Thymus (tissue), 11 donors: ENCODE results near the gene RALGAPB. TPM values are rescaled to one million over a fixed set of nuclear protein-coding genes. Genes with fewer than 3 reads are reported as not detected.

Experiments used
- DNase-seq, 9 donors: peaks; one replicate each; pipeline ENCODE4 v3.0.0-alpha.2; 2013; ENCODE audit warnings: low spot score in 9 of 9, low read depth in 6 of 9, missing footprints in 1 of 9
- H3K27ac ChIP-seq, 2 donors: one replicate each; pipeline ENCODE4 v1.5.1; 2013; ENCODE audit warnings: control low read depth in 1 of 2, low read depth in 1 of 2, low read length in 1 of 2, mild to moderate bottlenecking in 1 of 2, moderate library complexity in 1 of 2
- H3K27me3 ChIP-seq, 2 donors: one replicate each; pipeline ENCODE4 v1.5.1; 2013; ENCODE audit warnings: low read length in 1 of 2; ENCODE audit not compliant: control insufficient read depth in 2 of 2, insufficient read depth in 1 of 2
- H3K36me3 ChIP-seq, 2 donors: one replicate each; pipeline ENCODE4 v1.5.1; 2013; ENCODE audit warnings: low read length in 1 of 2, mild to moderate bottlenecking in 1 of 2, moderate library complexity in 1 of 2; ENCODE audit not compliant: control insufficient read depth in 2 of 2, insufficient read depth in 2 of 2
- H3K4me1 ChIP-seq, 2 donors: one replicate each; pipeline ENCODE4 v1.5.1; 2013; ENCODE audit warnings: low read length in 2 of 2; ENCODE audit not compliant: control insufficient read depth in 2 of 2, insufficient read depth in 2 of 2
- H3K4me3 ChIP-seq, 2 donors: one replicate each; pipeline ENCODE4 v1.5.1; 2013; ENCODE audit warnings: low read length in 2 of 2, control low read depth in 1 of 2, mild to moderate bottlenecking in 1 of 2
- H3K9me3 ChIP-seq, 2 donors: one replicate each; pipeline ENCODE4 v1.5.1; 2013; ENCODE audit warnings: low read length in 1 of 2, mild to moderate bottlenecking in 1 of 2; ENCODE audit not compliant: control insufficient read depth in 2 of 2, insufficient read depth in 1 of 2
- WGBS: extraction: QIAGEN DNeasy Blood & Tissue Kit; methylation state at CpG from one replicate; pipeline ENCODE4 v1.1.7; 2013; 5-methylcytosine and 5-hydroxymethylcytosine counted together
- polyA plus RNA-seq: library from polyadenylated mRNA; stranded (reverse); fragments of 200-250 nt; gene quantifications from one replicate; pipeline ENCODE4 v1.2.3, GENCODE V29; 2013
- total RNA-seq: library from RNA; stranded (reverse); fragments of 120-200 nt; gene quantifications from one replicate; pipeline ENCODE4 v1.2.4, GENCODE V29; 2013
- donor health status: healthy.

The RALGAPB gene
- total and polyA plus RNA-seq, 2 donors = 14.4 to 15.2 TPM

DNA sequence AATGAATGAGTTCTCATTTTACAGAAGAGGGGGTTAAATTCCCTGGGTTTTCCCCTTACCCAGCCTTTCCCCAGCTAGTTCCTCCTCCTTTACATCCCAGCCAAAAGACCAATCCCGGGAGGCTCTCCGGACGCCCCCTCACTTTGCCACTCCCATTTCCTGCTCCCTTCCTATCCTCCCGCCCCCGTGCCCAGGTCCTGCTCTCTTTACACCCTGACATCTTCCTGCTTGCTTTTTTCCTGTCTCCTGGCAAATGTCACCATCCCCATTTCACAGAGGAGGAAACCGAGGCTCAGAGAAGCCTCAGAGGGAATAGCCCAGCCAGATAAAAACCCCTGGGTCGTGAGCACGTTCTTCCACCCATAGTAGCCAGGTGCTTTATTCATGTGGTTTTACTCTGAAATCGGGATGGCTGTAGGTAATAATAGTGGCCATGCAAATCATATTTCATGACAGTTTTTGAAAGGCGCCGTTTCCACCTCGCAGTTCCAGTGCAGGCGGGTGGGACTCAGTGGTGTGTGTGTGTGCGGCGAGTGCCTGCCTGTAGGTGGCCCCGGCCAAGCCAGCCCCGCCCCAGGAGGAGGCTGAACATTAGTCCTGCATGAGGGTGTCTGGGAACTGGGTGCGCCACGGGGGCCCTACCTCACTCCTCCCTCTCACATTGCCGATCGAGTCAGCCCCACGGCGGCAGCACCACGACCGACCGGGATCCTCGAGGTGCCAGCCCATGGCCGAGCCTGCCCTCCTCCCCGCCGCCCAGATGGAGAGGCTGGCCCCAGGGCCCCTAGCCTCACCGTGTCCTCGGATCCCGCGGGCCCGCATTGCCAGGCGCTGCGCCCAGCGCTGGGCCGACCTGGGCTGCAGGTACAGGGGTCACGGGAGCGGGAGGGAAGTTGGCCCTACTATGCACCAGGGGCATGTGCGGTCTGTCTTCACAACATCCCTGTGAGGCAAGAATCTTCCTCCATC, 128.9 kb downstream of the RALGAPB start, which contains the start of gene ARHGAP40:
Gene ARHGAP40 (plus strand): TSS at position 594 of the 969 bp plus-strand sequence.
- DNase-seq = no peak

DNA sequence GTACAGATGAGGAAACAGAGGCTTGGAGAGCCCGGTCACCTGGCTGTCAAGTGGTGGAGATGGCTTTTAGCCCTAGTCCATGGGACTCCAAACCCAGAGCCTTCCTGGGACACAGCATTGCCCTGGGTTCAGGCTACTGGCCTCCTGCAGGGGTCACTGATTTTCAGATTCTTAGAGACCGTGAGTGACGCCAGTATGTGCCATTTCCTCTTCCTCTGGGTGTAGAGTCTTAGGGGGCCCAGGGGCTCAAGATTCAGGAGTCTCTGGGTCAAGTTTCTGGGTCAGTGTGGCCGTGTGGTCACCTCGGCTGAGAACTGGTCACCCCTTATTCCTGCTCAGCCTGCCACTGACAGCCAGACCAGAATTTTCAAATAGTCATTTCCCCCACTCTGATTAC, 129.5 kb downstream of the RALGAPB start:
- 32% methylated on average over 5 of the region's 5 CpGs for WGBS

More for the DNA sequence above, 128.9 kb downstream of the RALGAPB start, which contains the start of gene ARHGAP40:
- 10% methylated on average over 42 of the region's 42 CpGs for WGBS
- no peak within 1 kb of the TSS for H3K4me3 ChIP-seq
- H3K27me3 ChIP-seq = peaks cover 8 to 42% of the 10 kb centered on the region in 2 donors
- H3K4me1 ChIP-seq = no peaks in the 10 kb centered on the region
- no peaks in the 10 kb centered on the region for H3K9me3 ChIP-seq
- no peaks in the 10 kb centered on the region for H3K36me3 ChIP-seq
- no peak within 1 kb of the TSS for H3K27ac ChIP-seq

DNA sequence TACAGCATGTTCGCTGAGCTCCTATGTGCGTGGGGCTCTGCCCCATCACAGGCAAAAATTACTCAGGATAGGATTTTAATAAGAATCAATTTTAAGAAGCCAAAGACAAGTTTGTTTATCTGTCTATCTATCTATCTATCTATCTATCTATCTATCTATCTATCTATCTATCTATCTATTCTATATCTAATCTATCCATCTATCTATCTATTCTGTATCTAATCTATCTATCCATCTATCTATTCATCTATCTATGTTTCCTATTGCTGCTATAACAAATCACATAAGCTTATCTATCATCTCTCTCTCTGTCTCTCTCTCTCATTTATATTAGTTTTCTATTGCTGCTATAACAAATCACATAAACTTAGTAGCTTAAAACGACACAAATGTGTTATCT, 130.6 kb downstream of the RALGAPB start:
- Histone ChIP-seq H3K4me1 (no peaks in the 10 kb centered on the region), H3K4me3 (no peak overlapping the region), H3K9me3 (no peaks in the 10 kb centered on the region), H3K36me3 (no peaks in the 10 kb centered on the region), H3K27ac (no peak overlapping the region), H3K27me3 (peaks cover 11 to 55% of the 10 kb centered on the region in 2 donors)
- WGBS = 85% methylated on average over 3 of the region's 3 CpGs
- no peak for DNase-seq

More for the DNA sequence above, 129.5 kb downstream of the RALGAPB start:
- Histone ChIP-seq H3K27ac (no peak overlapping the region), H3K36me3 (no peaks in the 10 kb centered on the region), H3K27me3 (peaks cover 11 to 49% of the 10 kb centered on the region in 2 donors), H3K4me3 (no peak overlapping the region), H3K4me1 (no peaks in the 10 kb centered on the region), H3K9me3 (no peaks in the 10 kb centered on the region)
- no peak for DNase-seq

DNA sequence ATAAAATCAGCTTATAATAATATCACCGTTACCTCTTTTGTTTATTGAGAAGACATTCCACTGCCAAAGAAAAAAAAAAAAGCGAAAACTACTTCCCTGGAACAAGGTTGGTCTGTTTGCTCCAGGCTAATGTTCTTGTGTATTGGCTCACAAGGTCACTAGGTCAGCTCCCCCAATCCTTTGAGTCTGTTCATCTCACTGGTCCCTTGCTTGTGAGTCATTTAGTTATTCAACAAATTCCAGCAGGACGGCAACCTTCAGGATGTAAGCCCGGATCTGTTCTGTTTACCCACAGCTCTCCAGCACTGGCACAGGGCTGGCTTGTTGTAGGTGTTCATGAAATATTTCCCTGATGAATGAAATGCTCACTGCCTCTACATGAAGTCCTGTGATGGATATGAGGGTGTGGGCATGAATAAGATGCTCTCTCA, 132.2 kb downstream of the RALGAPB start:
- DNase-seq = no peak
- WGBS = 70% methylated on average over 4 of the region's 4 CpGs
- no peak overlapping the region for H3K27ac ChIP-seq
- H3K36me3 ChIP-seq = no peaks in the 10 kb centered on the region
- H3K4me1 ChIP-seq = no peaks in the 10 kb centered on the region
- H3K9me3 ChIP-seq = no peaks in the 10 kb centered on the region
- H3K4me3 ChIP-seq = no peak overlapping the region
- peaks cover 11 to 52% of the 10 kb centered on the region in 2 donors for H3K27me3 ChIP-seq

DNA sequence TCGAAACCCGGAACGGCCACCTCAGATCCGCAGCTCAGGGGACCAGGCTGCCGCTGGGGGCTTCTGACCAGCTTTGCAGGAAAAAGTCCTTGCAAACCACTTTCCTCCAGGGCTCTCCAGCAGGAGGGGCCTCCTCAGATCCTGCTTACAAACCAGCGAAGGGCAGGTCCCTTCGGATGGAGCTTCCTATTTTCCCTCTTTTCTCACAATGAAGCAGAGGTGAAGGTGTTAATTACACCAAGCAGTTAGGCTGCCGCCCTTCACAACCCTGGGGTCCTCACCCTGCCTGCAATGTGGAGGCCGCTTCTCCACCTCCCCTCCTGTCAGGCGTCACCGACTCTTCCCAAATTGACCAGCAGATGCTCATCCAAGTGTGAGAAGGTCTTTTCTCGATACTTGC, 134.7 kb downstream of the RALGAPB start:
- Histone ChIP-seq H3K27ac (no peak overlapping the region), H3K4me3 (no peak overlapping the region), H3K4me1 (no peaks in the 10 kb centered on the region), H3K36me3 (no peaks in the 10 kb centered on the region), H3K9me3 (no peaks in the 10 kb centered on the region), H3K27me3 (peaks cover 6 to 28% of the 10 kb centered on the region in 2 donors)
- no peak for DNase-seq
- WGBS = 41% methylated on average over 12 of the region's 12 CpGs

DNA sequence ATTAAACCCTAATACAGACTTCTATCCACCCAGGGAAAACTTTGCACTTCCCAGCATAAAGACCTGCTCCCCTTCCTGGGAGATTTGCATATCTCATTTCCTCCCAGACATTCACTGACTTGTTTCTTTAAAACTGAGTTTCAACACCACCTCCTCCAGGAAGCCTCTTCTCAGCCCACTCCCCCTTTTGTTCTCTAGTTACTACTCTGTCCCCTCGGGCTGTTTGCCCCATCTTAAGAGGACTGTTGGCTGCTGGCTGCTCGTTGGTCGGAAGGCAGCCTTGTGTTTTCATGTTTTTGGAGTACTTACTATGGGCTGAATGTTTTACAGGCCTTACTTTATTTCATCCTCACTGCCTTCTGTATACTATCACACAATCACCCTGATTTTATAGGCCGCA, 135.5 kb downstream of the RALGAPB start:
- Histone ChIP-seq H3K27me3 (peaks cover 4 to 21% of the 10 kb centered on the region in 2 donors), H3K9me3 (no peaks in the 10 kb centered on the region), H3K4me1 (no peaks in the 10 kb centered on the region), H3K4me3 (no peak overlapping the region), H3K27ac (no peak overlapping the region), H3K36me3 (no peaks in the 10 kb centered on the region)
- 82% methylated on average over 4 of the region's 4 CpGs for WGBS
- no peak for DNase-seq

DNA sequence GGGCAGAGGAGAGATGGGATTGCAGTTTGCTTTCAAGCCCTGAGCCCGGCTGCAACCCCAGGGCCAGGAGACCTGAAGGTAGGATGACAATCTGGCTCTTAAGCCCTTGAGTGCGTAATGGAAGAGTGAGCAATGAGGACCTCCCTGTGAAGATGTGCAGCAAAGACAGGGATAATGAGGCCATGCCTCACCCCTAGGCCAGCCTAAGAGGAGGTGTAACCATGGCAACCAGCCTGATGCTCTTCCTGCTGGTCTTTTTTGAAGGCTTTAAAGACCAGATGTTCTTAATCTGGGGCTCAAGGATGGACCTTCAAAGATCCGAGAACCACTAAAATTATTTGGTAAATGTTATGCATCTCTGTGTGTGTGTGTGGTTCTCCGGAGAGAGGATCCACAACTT, 137.2 kb downstream of the RALGAPB start:
- Histone ChIP-seq H3K27ac (no peak overlapping the region), H3K36me3 (no peaks in the 10 kb centered on the region), H3K4me1 (no peaks in the 10 kb centered on the region), H3K4me3 (no peak overlapping the region), H3K27me3 (peaks cover 4 to 18% of the 10 kb centered on the region in 2 donors), H3K9me3 (no peaks in the 10 kb centered on the region)
- DNase-seq = no peak
- 93% methylated on average over 4 of the region's 4 CpGs for WGBS

DNA sequence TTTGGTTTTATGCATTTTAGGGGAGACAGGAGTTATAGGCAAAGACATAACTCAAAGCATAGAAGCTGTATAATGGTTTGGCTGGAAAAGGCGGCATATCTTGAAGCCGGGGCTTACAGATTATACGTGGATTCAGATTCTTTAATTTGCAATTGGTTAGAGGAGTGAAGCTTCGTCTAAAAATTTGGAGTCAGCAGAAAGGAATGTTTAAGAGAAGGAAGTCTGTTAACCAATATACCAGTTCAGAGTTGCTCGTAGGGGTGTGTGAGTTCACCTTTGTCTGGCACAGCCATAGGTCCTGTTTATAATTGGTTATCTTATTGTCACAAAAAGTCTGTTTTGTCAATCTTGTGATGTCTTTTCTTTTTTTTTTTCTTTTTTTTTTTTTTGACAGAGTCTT, 137.9 kb downstream of the RALGAPB start:
- Histone ChIP-seq H3K4me1 (no peaks in the 10 kb centered on the region), H3K4me3 (no peak overlapping the region), H3K27me3 (peaks cover 4 to 18% of the 10 kb centered on the region in 2 donors), H3K27ac (no peak overlapping the region), H3K36me3 (no peaks in the 10 kb centered on the region), H3K9me3 (no peaks in the 10 kb centered on the region)
- DNase-seq = no peak
- 90% methylated on average over 5 of the region's 5 CpGs for WGBS

DNA sequence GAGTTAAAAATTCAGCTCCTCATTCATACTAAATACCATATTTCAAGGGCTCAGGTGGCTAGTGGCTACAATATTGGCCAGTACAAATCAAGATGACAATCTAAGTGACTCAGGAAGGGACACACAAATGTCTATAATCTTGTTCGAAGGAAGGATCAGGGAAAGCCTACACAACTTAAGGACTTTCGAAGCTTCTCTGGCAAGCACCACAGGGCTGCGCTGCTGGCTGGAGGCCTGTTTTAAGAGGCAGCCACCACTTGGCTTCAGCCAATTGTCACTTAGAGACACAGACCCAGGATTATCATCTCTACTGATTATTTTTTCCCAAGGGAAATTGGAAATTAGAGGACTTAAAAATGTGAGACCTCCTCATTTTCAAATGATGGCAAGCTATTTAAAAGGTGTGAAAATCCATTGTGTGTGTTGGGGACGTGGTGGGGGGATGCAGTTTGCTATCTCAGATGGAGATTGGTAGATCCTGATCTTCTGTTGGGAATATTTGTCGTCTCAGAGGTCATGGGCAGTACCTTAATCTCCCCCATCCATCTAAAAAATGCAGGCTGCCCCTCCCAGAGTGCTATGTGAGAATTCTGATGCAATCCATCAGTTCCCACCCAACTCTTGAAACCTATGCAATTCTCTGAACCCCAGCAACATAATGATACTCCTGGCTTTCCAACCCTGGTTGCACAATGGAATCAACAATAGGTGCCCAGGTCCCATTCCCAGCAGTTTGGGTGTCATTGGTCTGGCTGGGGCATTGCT, 140.3 kb downstream of the RALGAPB start:
- no peaks in the 10 kb centered on the region for H3K9me3 ChIP-seq
- no peak overlapping the region for H3K4me3 ChIP-seq
- H3K4me1 ChIP-seq = no peaks in the 10 kb centered on the region
- DNase-seq = no peak
- H3K36me3 ChIP-seq = no peaks in the 10 kb centered on the region
- H3K27ac ChIP-seq = no peak overlapping the region
- peaks cover 0 to 6% of the 10 kb centered on the region in 2 donors for H3K27me3 ChIP-seq
- 80% methylated on average over 5 of the region's 5 CpGs for WGBS
